MM.1S (cell line): ENCODE measurements around the gene TBC1D9B.
A peak's percentile ranks its signal among the peaks of the same experiment; 100 is the strongest.

Experiments
- DNase-seq: peaks from one replicate; pipeline ENCODE4 v3.0.0-alpha.2; 2015
- H2AFZ ChIP-seq: fragments of 300-600 bp; sonication (generic); 2 replicates; pipeline ENCODE4 v1.6.0; 2016; ENCODE audit warnings: antibody characterized with exemption, low read length
- H3F3A ChIP-seq: fragments of 300-600 bp; sonication (generic); 2 replicates; pipeline ENCODE4 v1.6.1; 2016; ENCODE audit warnings: mild to moderate bottlenecking, antibody characterized with exemption, low read length, moderate library complexity, mixed read lengths; ENCODE audit not compliant: insufficient read depth
- H3K27ac ChIP-seq: fragments of 300-600 bp; sonication (generic); 2 replicates; pipeline ENCODE4 v1.5.1; 2016; ENCODE audit warnings: mild to moderate bottlenecking, low read length
- H3K27me3 ChIP-seq: fragments of 300-600 bp; sonication (generic); replicated peaks from 2 replicates; pipeline ENCODE4 v1.6.0; 2016; ENCODE audit warnings: low read length; ENCODE audit not compliant: insufficient read depth
- H3K36me3 ChIP-seq: fragments of 300-600 bp; sonication (generic); replicated peaks from 2 replicates; pipeline ENCODE4 v1.6.1; 2016; ENCODE audit warnings: mild to moderate bottlenecking, low read length, mixed read lengths; ENCODE audit not compliant: insufficient read depth
- H3K4me1 ChIP-seq: fragments of 300-600 bp; sonication (generic); 2 replicates; pipeline ENCODE4 v1.6.1; 2016; ENCODE audit warnings: low read length, mixed read lengths
- H3K4me2 ChIP-seq: fragments of 300-600 bp; sonication (generic); 2 replicates; pipeline ENCODE4 v1.6.0; 2016; ENCODE audit warnings: low read depth, low read length
- H3K4me3 ChIP-seq: fragments of 300-600 bp; sonication (generic); 2 replicates; pipeline ENCODE4 v1.5.1; 2016; ENCODE audit warnings: low read length, mixed read lengths
- H3K79me2 ChIP-seq: fragments of 300-600 bp; sonication (generic); 2 replicates; pipeline ENCODE4 v1.6.1; 2016; ENCODE audit warnings: mixed run types, low read length, mixed read lengths
- H3K9ac ChIP-seq: fragments of 300-600 bp; sonication (generic); 2 replicates; pipeline ENCODE4 v1.6.1; 2016; ENCODE audit warnings: low read length, mixed read lengths
- H3K9me2 ChIP-seq: fragments of 300-600 bp; sonication (generic); replicated peaks from 2 replicates; pipeline ENCODE4 v1.6.1; 2016; ENCODE audit warnings: mild to moderate bottlenecking, low read length, mixed read lengths; ENCODE audit not compliant: insufficient read depth
- H3K9me3 ChIP-seq: fragments of 300-600 bp; sonication (generic); replicated peaks from 2 replicates; pipeline ENCODE4 v1.6.1; 2016; ENCODE audit warnings: mild to moderate bottlenecking, low read length, mixed read lengths; ENCODE audit not compliant: insufficient read depth
- H4K20me1 ChIP-seq: fragments of 300-600 bp; sonication (generic); 2 replicates; pipeline ENCODE4 v1.6.1; 2016; ENCODE audit warnings: mild to moderate bottlenecking, low read length, moderate library complexity, mixed read lengths; ENCODE audit not compliant: insufficient read depth
- CTCF ChIP-seq: fragments of 300-600 bp; sonication (generic); IDR thresholded peaks from 2 replicates; pipeline ENCODE4 v1.5.1; 2016; ENCODE audit warnings: antibody characterized with exemption, low read length, mixed read lengths
- EZH2 ChIP-seq: fragments of 300-600 bp; sonication (generic); optimal IDR thresholded peaks from 2 replicates; pipeline ENCODE3; 2017; ENCODE audit warnings: low read depth, mild to moderate bottlenecking, antibody characterized with exemption, low read length, mixed read lengths
- EZH2phosphoT487 ChIP-seq: fragments of 300-600 bp; sonication (generic); IDR thresholded peaks from 2 replicates; pipeline ENCODE4 v1.6.1; 2018; ENCODE audit warnings: antibody characterized with exemption, low read length

TBC1D9B gene

GRCh38 chr5:179821298-179822058 lies 86.2 kb downstream of the TBC1D9B start:
- Histone ChIP-seq H3F3A (peaks cover 32% of the 10 kb centered on the region), H3K27ac (peak overlapping the region; percentile 98), H3K9ac (peak overlapping the region; percentile 100), H3K9me3 (no peaks in the 10 kb centered on the region), H2AFZ (no peak overlapping the region), H3K27me3 (no peaks in the 10 kb centered on the region), H3K9me2 (no peaks in the 10 kb centered on the region), H3K79me2 (peaks cover 72% of the 10 kb centered on the region), H3K36me3 (peaks cover 18% of the 10 kb centered on the region), H3K4me3 (peak overlapping the region; percentile 96), H3K4me1 (peaks cover 31% of the 10 kb centered on the region), H3K4me2 (peak overlapping the region; percentile 90), H4K20me1 (peaks cover 26% of the 10 kb centered on the region)
- DNase-seq = peak; percentile 85
- TF ChIP-seq CTCF (no peak; the same call in 1 of the 2 replicates), EZH2phosphoT487 (no peak), EZH2 (no peak)

GRCh38 chr5:179820483-179821297 lies 87.0 kb downstream of the TBC1D9B start, which contains the start of gene SQSTM1:
Gene SQSTM1 (plus strand): TSS chr5:179820905. CDS start chr5:179820937, 32 bp downstream.
- Histone ChIP-seq H3K27ac (peak within 1 kb of the TSS; percentile 98), H3F3A (peaks cover 32% of the 10 kb centered on the region), H3K9me3 (no peaks in the 10 kb centered on the region), H3K4me2 (peak within 1 kb of the TSS; percentile 96), H3K4me3 (peak within 1 kb of the TSS; percentile 96), H3K9ac (peak within 1 kb of the TSS; percentile 100), H3K4me1 (peaks cover 31% of the 10 kb centered on the region), H3K79me2 (peaks cover 65% of the 10 kb centered on the region), H3K9me2 (no peaks in the 10 kb centered on the region), H3K36me3 (peaks cover 15% of the 10 kb centered on the region), H2AFZ (peak within 1 kb of the TSS; percentile 60; the same call in 1 of the 2 replicates), H3K27me3 (no peaks in the 10 kb centered on the region), H4K20me1 (peaks cover 26% of the 10 kb centered on the region)
- TF ChIP-seq EZH2phosphoT487 (no peak), CTCF (no peak), EZH2 (no peak)
- DNase-seq = peak; percentile 82

- H3K9me3 ChIP-seq = no peaks in the 10 kb centered on the region
- H3F3A ChIP-seq = peaks cover 29% of the 10 kb centered on the region
- peak overlapping the region; percentile 96 for H3K4me3 ChIP-seq
- peak overlapping the region; percentile 100 for H3K9ac ChIP-seq
- peaks cover 59% of the 10 kb centered on the region for H3K79me2 ChIP-seq
- H4K20me1 ChIP-seq = peaks cover 25% of the 10 kb centered on the region
- H3K9me2 ChIP-seq = no peaks in the 10 kb centered on the region
- peak overlapping the region; percentile 98 for H3K27ac ChIP-seq
- H3K27me3 ChIP-seq = no peaks in the 10 kb centered on the region
- peak overlapping the region; percentile 96 for H3K4me2 ChIP-seq
- peak overlapping the region; percentile 60; the same call in 1 of the 2 replicates for H2AFZ ChIP-seq
- peaks cover 31% of the 10 kb centered on the region for H3K4me1 ChIP-seq
- no peak for DNase-seq
- TF ChIP-seq CTCF (no peak), EZH2 (no peak), EZH2phosphoT487 (no peak)
- H3K36me3 ChIP-seq = peaks cover 9% of the 10 kb centered on the region; the same call in 1 of the 2 replicates
Measured at GRCh38 chr5:179820127-179820482, 87.6 kb downstream of the TBC1D9B start.
